ENCODE data around the gene ZFP69. TPM values are rescaled to one million over a fixed set of nuclear protein-coding genes. Genes with fewer than 3 reads are reported as not detected.

ZFP69 gene
- total RNA-seq, 1 experiment from 2014 or later: 7.1 TPM

- no TSS peak for BruUV-seq (replicated peaks)
- intact Hi-C loops (cut with micrococcal nuclease; ENCODE audit: unreplicated experiment): no loop called here
- POLR2A ChIA-PET (ENCODE audit: low non-redundant PET): no interaction called here
- no peaks in the 10 kb centered on the region for H3K27me3 ChIP-seq (replicated peaks; ENCODE audit: insufficient read depth, low read depth, low read length, poor library complexity)
- no peaks in the 10 kb centered on the region for H3K9me3 ChIP-seq (ENCODE audit: low read depth, low read length, poor library complexity, severe bottlenecking)
- DNase-seq (ENCODE audit: low spot score): no peak
- H3K36me3 ChIP-seq (ENCODE audit: insufficient read depth, low read length, poor library complexity, severe bottlenecking): peaks cover 5% of the 10 kb centered on the region
- H3K4me3 ChIP-seq (ENCODE audit: low read depth, low read length, poor library complexity, severe bottlenecking): no peak overlapping the region
- no peaks in the 10 kb centered on the region for H3K4me1 ChIP-seq (ENCODE audit: insufficient read depth, low read length, poor library complexity, severe bottlenecking)
- TF ChIP-seq EZH2 (IDR thresholded peaks at IDR 0.05; ENCODE audit: borderline replicate concordance, low read depth, low read length, poor library complexity, severe bottlenecking): no peak
- TF ChIP-seq CTCF (conservative IDR thresholded peaks at IDR 0.05; ENCODE audit: low read depth, low read length): no peak
- H3K27ac ChIP-seq (ENCODE audit: low read depth, low read length, poor library complexity, severe bottlenecking): no peak overlapping the region
- CTCF ChIA-PET: no interaction called here
Observed at GRCh38 chr1:40539338-40539737, 62.2 kb downstream of the ZFP69 start.

Other genes with a start within 250 kb of the ZFP69 start
- gene TMCO2, start 229.4 kb upstream of the ZFP69 start, total RNA-seq (2021): not detected in 2 replicates
- gene ZMPSTE24, start 219.1 kb upstream of the ZFP69 start, total RNA-seq (2021): 57.5 and 72.1 TPM in 2 replicates
- 5.2 and 5.9 TPM in 2 replicates for gene COL9A2, start 160.0 kb upstream of the ZFP69 start, total RNA-seq (2021)
- 52.0 and 58.5 TPM in 2 replicates for gene SMAP2, start 103.6 kb upstream of the ZFP69 start, total RNA-seq (2021)
- 14.1 and 18.5 TPM in 2 replicates for gene ZFP69B, start 26.8 kb upstream of the ZFP69 start, total RNA-seq (2021)
- gene EXO5, start 31.5 kb downstream of the ZFP69 start, total RNA-seq (2021): 15.1 and 20.3 TPM in 2 replicates
- gene ZNF684, start 54.3 kb downstream of the ZFP69 start, total RNA-seq (2021): 10.4 and 11.3 TPM in 2 replicates
- gene RIMS3, start 188.4 kb downstream of the ZFP69 start, total RNA-seq (2021): 9.9 and 21.5 TPM in 2 replicates
- 81.9 and 83.0 TPM in 2 replicates for gene NFYC, start 214.4 kb downstream of the ZFP69 start, total RNA-seq (2021)

Data from A673 (cell line).